Adrenal gland (tissue), 12 donors: ENCODE results near the gene OR1A1. TPM values are rescaled to one million over a fixed set of nuclear protein-coding genes. Genes with fewer than 3 reads are reported as not detected.
"Not testable (repeated sequence)": the region's sequence is repeated elsewhere in the genome, so short reads cannot be mapped to it uniquely, and the experiment has no call there.

Experiments used
- DNase-seq, 7 donors: peaks; one replicate each; pipeline ENCODE4 v3.0.0-alpha.2; 2019 to 2020
- H3K27ac ChIP-seq, 5 donors: fragments of 200-600 bp; sonication (generic) in 4 of 5; 1 replicate in 3 of 5; 2 replicates in 2 of 5; pipeline versions ENCODE4 v1.5.1 to v1.8.0; 2016 to 2020; ENCODE audit warnings: mild to moderate bottlenecking in 1 of 5
- H3K27me3 ChIP-seq: fragments of 200-600 bp; 2 replicates; pipeline ENCODE4 v1.8.0; 2021
- H3K36me3 ChIP-seq, 2 donors: fragments of 200-600 bp; replicated peaks in 1 of 2; 1 replicate in 1 of 2; 2 replicates in 1 of 2; pipeline versions ENCODE4 v1.5.1 to v1.8.0; 2018 to 2022
- H3K4me1 ChIP-seq, 2 donors: fragments of 200-600 bp; replicated peaks in 1 of 2; 1 replicate in 1 of 2; 2 replicates in 1 of 2; pipeline versions ENCODE4 v1.5.1 to v1.8.0; 2018 to 2021
- H3K4me3 ChIP-seq, 4 donors: fragments of 200-600 bp; sonication (generic) in 3 of 4; one replicate each; pipeline ENCODE4 v1.5.1; 2016 to 2018
- H3K9me3 ChIP-seq, 3 donors: fragments of 200-600 bp; sonication (generic) in 1 of 3; replicated peaks in 1 of 3; 1 replicate in 2 of 3; 2 replicates in 1 of 3; pipeline versions ENCODE4 v1.5.1 to v1.8.0; 2016 to 2021
- CTCF ChIP-seq, 6 experiments: fragments of 450-650 bp in 4 of 6; fragments of 200-600 bp in 2 of 6; sonication (generic) in 1 of 6; IDR thresholded peaks; 1 replicate in 5 of 6; 2 replicates in 1 of 6; pipeline versions ENCODE4 v1.5.1 to v1.8.0; 2016 to 2021; ENCODE audit warnings: antibody characterized with exemption in 6 of 6, mild to moderate bottlenecking in 2 of 6, moderate library complexity in 1 of 6
- POLR2A ChIP-seq, 2 donors: fragments of 450-650 bp; IDR thresholded peaks; one replicate each; pipeline ENCODE4 v1.6.1; 2017; ENCODE audit warnings: antibody characterized with exemption in 2 of 2, mild to moderate bottlenecking in 2 of 2, moderate library complexity in 1 of 2
- WGBS, 4 donors: extraction: QIAGEN DNeasy Blood & Tissue Kit in 2 of 4; methylation state at CpG; one replicate each; pipeline versions ENCODE4 v1.1.5 to v1.1.7; 2013 to 2017; 5-methylcytosine and 5-hydroxymethylcytosine counted together
- intact Hi-C, 2 donors: fragments of 100-400 bp; cut with DNase I; formaldehyde crosslinking; loops; one replicate each; pipeline versions ENCODE4 v1.14.1 to v1.15.0; 2022 to 2023
- polyA plus RNA-seq, 3 donors: library from polyadenylated mRNA; stranded (reverse); fragments of 200-250 nt in 2 of 3; fragments of 350-450 nt in 1 of 3; fragmentation: Illumina TruSeq in 1 of 3; extraction: RNeasy Lipid Tissue Mini Kit (QIAGEN cat#74804) in 1 of 3; gene quantifications; one replicate each; pipeline ENCODE4 v1.2.3, GENCODE V29; 2013 to 2014
- total RNA-seq, 9 donors: library from RNA; depleted of rRNA in 4 of 9; stranded (reverse); fragments of >200 nt in 4 of 9; fragments of 120-200 nt in 1 of 9; fragmentation: NEBNext Ultra II Directional in 1 of 9; extraction: Animal tissue kit (Norgen Biotek cat#: 25700) in 1 of 9; gene quantifications; one replicate each; pipeline versions ENCODE4 v1.1.0 to v1.2.4, GENCODE V29; 2013 to 2023
- donor health status: healthy with polysubstance abuse.
- donor health status: Bipolar disorder and iron deficiency.
- donor health status: DM: yes; HTN: yes; CAD: no.
- donor health status: DM: no; HTN: no; CAD: no.
- donor health status: DM: no; HTN: no; CAD: no.
- donor health status: DM: yes; HTN: yes; CAD: no.

OR1A1 gene
- total and polyA plus RNA-seq, 12 donors, result not detected

DNA sequence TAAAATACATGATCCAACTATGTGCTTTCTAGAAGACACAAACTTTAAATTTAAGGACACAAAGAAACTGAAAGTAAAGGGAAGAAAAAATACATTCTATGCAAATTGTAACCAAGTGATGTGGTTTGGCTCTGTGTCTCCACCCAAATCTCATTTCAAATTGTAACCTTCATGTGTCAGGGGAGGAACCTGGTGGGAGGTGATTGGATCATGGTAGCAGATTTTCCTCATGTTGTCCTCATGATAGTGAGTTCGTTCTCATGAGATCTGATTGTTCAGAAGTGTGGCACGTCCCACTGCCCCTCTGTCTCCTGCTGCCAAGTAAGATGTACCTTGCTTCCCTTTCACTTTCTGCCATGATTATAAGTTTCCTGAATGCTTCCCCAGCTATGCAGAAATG lies 15.0 kb downstream of the OR1A1 start:
- H3K27ac ChIP-seq, result no peak overlapping the region
- H3K4me1 ChIP-seq, result no peaks in the 10 kb centered on the region
- H3K27me3 ChIP-seq, result no peaks in the 10 kb centered on the region
- no peak overlapping the region for H3K4me3 ChIP-seq
- no peaks in the 10 kb centered on the region for H3K9me3 ChIP-seq
- DNase-seq, result no peak
- no peak for TF ChIP-seq POLR2A (IDR thresholded peaks at IDR 0.05)
- no peak for TF ChIP-seq CTCF (IDR thresholded peaks at IDR 0.05)
- H3K36me3 ChIP-seq, result no peaks in the 10 kb centered on the region
- intact Hi-C loops, result no loop called here
- 60 to 68% (median 64%) methylated on average over 2 of the region's 2 CpGs for WGBS, 4 donors

- DNase-seq, H3K4me3 ChIP-seq, H3K36me3 ChIP-seq, intact Hi-C loops, H3K27me3 ChIP-seq, H3K27ac ChIP-seq, H3K4me1 ChIP-seq, H3K9me3 ChIP-seq: not testable (repeated sequence)
Observed at GRCh38 chr17:3224721-3225352, 17.4 kb downstream of the OR1A1 start.

GRCh38 chr17:3232300-3232699 lies 24.8 kb downstream of the OR1A1 start:
- H3K9me3 ChIP-seq, intact Hi-C loops, H3K4me1 ChIP-seq, H3K4me3 ChIP-seq, H3K36me3 ChIP-seq, H3K27me3 ChIP-seq, DNase-seq, H3K27ac ChIP-seq: not testable (repeated sequence)
- 63 to 83% (median 77%) methylated on average over 7 to 8 of the region's 8 CpGs for WGBS, 4 donors

- H3K27ac ChIP-seq, H3K4me3 ChIP-seq, H3K36me3 ChIP-seq, H3K4me1 ChIP-seq, H3K9me3 ChIP-seq, intact Hi-C loops, H3K27me3 ChIP-seq: not testable (repeated sequence)
- peak in 4 of 7 donors; percentile 7 to 24 (median 16) for DNase-seq
- 5 to 38% (median 18%) methylated on average over 1 to 2 of the region's 2 CpGs for WGBS, 4 donors
Observed at GRCh38 chr17:3238685-3239084, 31.2 kb downstream of the OR1A1 start.

DNA sequence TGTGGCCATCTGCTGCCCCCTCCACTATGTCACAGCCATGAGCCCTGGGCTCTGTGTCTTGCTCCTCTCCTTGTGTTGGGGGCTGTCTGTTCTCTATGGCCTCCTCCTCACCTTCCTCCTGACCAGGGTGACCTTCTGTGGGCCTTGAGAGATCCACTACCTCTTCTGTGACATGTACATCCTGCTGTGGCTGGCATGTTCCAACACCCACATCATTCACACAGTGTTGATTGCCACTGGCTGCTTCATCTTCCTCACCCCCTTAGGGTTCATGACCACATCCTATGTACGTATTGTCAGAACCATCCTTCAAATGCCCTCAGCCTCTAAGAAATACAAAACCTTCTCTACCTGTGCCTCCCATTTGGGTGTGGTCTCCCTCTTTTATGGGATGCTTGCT lies 33.6 kb downstream of the OR1A1 start:
- WGBS, 4 donors, result 67 to 100% (median 73%) methylated on average over 1 of the region's 1 CpG; no CpG with 5 or more reads in 1 of the 4 donors
- H3K27ac ChIP-seq, H3K9me3 ChIP-seq, DNase-seq, H3K27me3 ChIP-seq, H3K4me1 ChIP-seq, H3K36me3 ChIP-seq, H3K4me3 ChIP-seq, intact Hi-C loops: not testable (repeated sequence)

DNA sequence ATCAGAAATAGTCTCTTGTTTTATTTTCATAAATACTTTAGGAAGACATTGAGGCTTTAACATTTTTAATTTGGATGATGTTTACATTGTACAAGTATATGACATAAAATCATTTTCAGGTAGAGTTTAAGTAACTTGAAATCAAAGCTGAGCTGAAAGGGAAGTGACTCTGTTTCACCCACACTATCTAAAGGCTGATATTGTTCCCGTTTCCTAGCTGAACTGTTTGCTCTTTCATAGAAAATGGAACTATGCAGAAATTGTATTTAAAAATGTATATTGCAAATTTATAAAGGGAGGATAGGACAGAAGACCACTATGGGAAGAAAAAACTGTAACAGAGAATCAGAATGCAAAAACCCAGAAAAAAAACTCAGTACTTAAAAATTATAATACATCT lies 37.4 kb downstream of the OR1A1 start:
- intact Hi-C loops, H3K4me1 ChIP-seq, H3K36me3 ChIP-seq, DNase-seq, H3K4me3 ChIP-seq, H3K27ac ChIP-seq, H3K27me3 ChIP-seq, H3K9me3 ChIP-seq: not testable (repeated sequence)
- WGBS, 4 donors, result 20 to 25% (median 24%) methylated on average over 1 of the region's 1 CpG

DNA sequence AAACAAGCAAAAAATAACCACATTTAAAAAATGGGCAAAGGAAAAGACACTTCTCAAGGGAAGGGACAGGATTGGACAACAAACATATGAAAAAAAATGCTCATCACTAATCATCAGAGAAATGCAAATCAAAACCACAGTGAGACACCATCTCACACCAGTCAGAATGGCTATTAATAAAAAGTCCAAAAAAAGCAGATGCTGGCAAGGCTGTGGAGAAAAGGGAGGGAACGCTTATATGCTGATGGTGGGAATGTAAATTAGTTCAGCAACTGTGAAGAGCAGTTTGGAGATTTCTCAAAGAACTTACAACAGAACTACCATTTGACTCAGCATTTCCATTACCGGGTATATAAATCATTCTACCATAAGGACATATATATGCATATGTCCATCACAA lies 41.5 kb downstream of the OR1A1 start:
- H3K9me3 ChIP-seq, intact Hi-C loops, H3K27ac ChIP-seq, H3K36me3 ChIP-seq, H3K27me3 ChIP-seq, DNase-seq, H3K4me1 ChIP-seq, H3K4me3 ChIP-seq: not testable (repeated sequence)
- WGBS, 4 donors, result 73 to 88% (median 86%) methylated on average over 1 of the region's 2 CpGs; no CpG with 5 or more reads in 1 of the 4 donors
